ENCODE measurements around the gene SORBS2.

The SORBS2 gene

DNA sequence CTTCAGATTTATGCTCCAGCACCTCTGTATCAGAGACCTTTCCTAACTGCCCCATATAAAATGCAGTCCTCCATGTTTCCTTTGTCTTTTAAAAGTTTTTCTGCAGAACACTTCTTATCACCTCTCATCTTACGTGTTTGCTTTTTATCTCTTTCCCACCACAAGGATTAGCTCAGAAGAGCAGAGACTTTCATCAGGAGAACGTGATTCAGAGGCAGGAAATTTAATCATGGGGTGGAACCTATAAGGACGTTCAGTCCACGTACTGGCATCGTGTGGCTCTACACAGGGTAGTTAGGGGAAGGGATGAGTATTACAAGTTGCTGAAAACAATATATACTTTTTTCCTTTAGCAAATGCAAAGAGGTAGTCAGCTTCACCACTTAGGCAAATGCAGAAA is 98.7 kb downstream of the SORBS2 start:
- Histone ChIP-seq H3K4me1 (ENCODE audit: insufficient read depth, low read length) (no peaks in the 10 kb centered on the region), H2AFZ (ENCODE audit: low read depth, low read length) (no peak overlapping the region), H4K20me1 (ENCODE audit: insufficient read depth, low read length) (no peaks in the 10 kb centered on the region), H3K27ac (ENCODE audit: low read length) (no peak overlapping the region), H3K36me3 (ENCODE audit: insufficient read depth, low read length) (no peaks in the 10 kb centered on the region), H3K9me3 (ENCODE audit: insufficient read depth, low read length, severe bottlenecking) (no peaks in the 10 kb centered on the region), H3K9ac (ENCODE audit: low read depth, low read length) (no peak overlapping the region), H3K4me2 (ENCODE audit: insufficient read depth, low read length) (no peak overlapping the region), H3K4me3 (ENCODE audit: low read depth in 1 of 2, low read length in 2 of 2) (no peak overlapping the region), H3K79me2 (ENCODE audit: insufficient read depth, low read length) (no peaks in the 10 kb centered on the region), H3K27me3 (ENCODE audit: insufficient read depth, low read length, poor library complexity) (no peaks in the 10 kb centered on the region)
- no peak for ATAC-seq (ENCODE audit: insufficient read depth, low read depth)
- DNase-seq: no peak
- TF ChIP-seq, protein P1, sequence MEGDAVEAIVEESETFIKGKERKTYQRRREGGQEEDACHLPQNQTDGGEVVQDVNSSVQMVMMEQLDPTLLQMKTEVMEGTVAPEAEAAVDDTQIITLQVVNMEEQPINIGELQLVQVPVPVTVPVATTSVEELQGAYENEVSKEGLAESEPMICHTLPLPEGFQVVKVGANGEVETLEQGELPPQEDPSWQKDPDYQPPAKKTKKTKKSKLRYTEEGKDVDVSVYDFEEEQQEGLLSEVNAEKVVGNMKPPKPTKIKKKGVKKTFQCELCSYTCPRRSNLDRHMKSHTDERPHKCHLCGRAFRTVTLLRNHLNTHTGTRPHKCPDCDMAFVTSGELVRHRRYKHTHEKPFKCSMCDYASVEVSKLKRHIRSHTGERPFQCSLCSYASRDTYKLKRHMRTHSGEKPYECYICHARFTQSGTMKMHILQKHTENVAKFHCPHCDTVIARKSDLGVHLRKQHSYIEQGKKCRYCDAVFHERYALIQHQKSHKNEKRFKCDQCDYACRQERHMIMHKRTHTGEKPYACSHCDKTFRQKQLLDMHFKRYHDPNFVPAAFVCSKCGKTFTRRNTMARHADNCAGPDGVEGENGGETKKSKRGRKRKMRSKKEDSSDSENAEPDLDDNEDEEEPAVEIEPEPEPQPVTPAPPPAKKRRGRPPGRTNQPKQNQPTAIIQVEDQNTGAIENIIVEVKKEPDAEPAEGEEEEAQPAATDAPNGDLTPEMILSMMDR (IDR thresholded peaks at IDR 0.05; ENCODE audit: borderline replicate concordance, extremely low read depth, low read length, poor library complexity, severe bottlenecking): no peak
- TF ChIP-seq EZH2 (IDR thresholded peaks at IDR 0.05; ENCODE audit: borderline replicate concordance, low read depth, low read length, severe bottlenecking): no peak

- Histone ChIP-seq H3K79me2 (ENCODE audit: insufficient read depth, low read length) (no peaks in the 10 kb centered on the region), H3K9me3 (ENCODE audit: insufficient read depth, low read length, severe bottlenecking) (no peaks in the 10 kb centered on the region), H3K4me1 (ENCODE audit: insufficient read depth, low read length) (no peaks in the 10 kb centered on the region), H4K20me1 (ENCODE audit: insufficient read depth, low read length) (no peaks in the 10 kb centered on the region), H2AFZ (ENCODE audit: low read depth, low read length) (no peak overlapping the region), H3K9ac (ENCODE audit: low read depth, low read length) (no peak overlapping the region), H3K4me2 (ENCODE audit: insufficient read depth, low read length) (no peak overlapping the region), H3K36me3 (ENCODE audit: insufficient read depth, low read length) (no peaks in the 10 kb centered on the region), H3K4me3 (ENCODE audit: low read depth in 1 of 2, low read length in 2 of 2) (no peak overlapping the region), H3K27ac (ENCODE audit: low read length) (no peak overlapping the region), H3K27me3 (ENCODE audit: insufficient read depth, low read length, poor library complexity) (no peaks in the 10 kb centered on the region)
- DNase-seq (no peak), ATAC-seq (ENCODE audit: insufficient read depth, low read depth) (no peak)
- TF ChIP-seq, protein P1 (IDR thresholded peaks at IDR 0.05; ENCODE audit: borderline replicate concordance, extremely low read depth, low read length, poor library complexity, severe bottlenecking): no peak
- no peak for TF ChIP-seq EZH2 (IDR thresholded peaks at IDR 0.05; ENCODE audit: borderline replicate concordance, low read depth, low read length, severe bottlenecking)
These were observed 99.5 kb downstream of the SORBS2 start for GRCh38 chr4:185712350-185713024.

DNA sequence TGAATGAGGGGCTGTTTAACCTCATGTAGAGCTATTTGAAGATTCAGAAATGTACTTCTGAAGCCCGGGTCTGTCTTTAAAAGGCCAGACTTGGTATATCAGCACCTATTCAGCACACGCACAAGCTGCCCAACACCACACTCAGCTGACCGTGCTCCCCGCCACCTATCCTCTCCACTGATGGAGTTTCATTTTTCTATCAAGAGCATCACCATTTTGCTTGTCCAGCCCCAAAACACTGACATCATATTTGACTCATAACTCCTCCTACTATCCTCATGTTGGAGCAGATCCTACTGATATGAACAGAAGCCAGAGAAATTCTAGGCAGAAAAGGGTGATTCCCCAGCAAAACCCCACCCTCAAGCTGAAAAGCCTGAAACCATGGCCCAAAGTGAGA is 100.3 kb downstream of the SORBS2 start:
- TF ChIP-seq EZH2 (IDR thresholded peaks at IDR 0.05; ENCODE audit: borderline replicate concordance, low read depth, low read length, severe bottlenecking): no peak
- TF ChIP-seq, protein P1 (IDR thresholded peaks at IDR 0.05; ENCODE audit: borderline replicate concordance, extremely low read depth, low read length, poor library complexity, severe bottlenecking): no peak
- H3K27ac ChIP-seq (ENCODE audit: low read length): no peak overlapping the region
- ATAC-seq (ENCODE audit: insufficient read depth, low read depth) (no peak), DNase-seq (no peak)
- no peaks in the 10 kb centered on the region for H3K79me2 ChIP-seq (ENCODE audit: insufficient read depth, low read length)
- H3K9me3 ChIP-seq (ENCODE audit: insufficient read depth, low read length, severe bottlenecking): no peaks in the 10 kb centered on the region
- no peaks in the 10 kb centered on the region for H3K4me1 ChIP-seq (ENCODE audit: insufficient read depth, low read length)
- H3K27me3 ChIP-seq (ENCODE audit: insufficient read depth, low read length, poor library complexity): no peaks in the 10 kb centered on the region
- no peak overlapping the region for H3K4me2 ChIP-seq (ENCODE audit: insufficient read depth, low read length)
- no peak overlapping the region for H3K4me3 ChIP-seq (ENCODE audit: low read depth in 1 of 2, low read length in 2 of 2)
- H3K36me3 ChIP-seq (ENCODE audit: insufficient read depth, low read length): no peaks in the 10 kb centered on the region
- H3K9ac ChIP-seq (ENCODE audit: low read depth, low read length): no peak overlapping the region
- no peak overlapping the region for H2AFZ ChIP-seq (ENCODE audit: low read depth, low read length)
- no peaks in the 10 kb centered on the region for H4K20me1 ChIP-seq (ENCODE audit: insufficient read depth, low read length)

Data from DND-41 (cell line).